NB4 (cell line): Measurements from ENCODE around the gene SPAG4.

ENCODE experiments used
- CTCF ChIP-seq: IDR thresholded peaks from one replicate; pipeline ENCODE4 v1.5.1; 2012; ENCODE audit warnings: low read depth, low read length
- MYC ChIP-seq: IDR thresholded peaks from 2 replicates; pipeline ENCODE4 v1.6.1; 2011; ENCODE audit warnings: low read depth, low read length
- POLR2A ChIP-seq: IDR thresholded peaks from 2 replicates; pipeline ENCODE4 v1.6.1; 2011; ENCODE audit warnings: mild to moderate bottlenecking; ENCODE audit not compliant: insufficient read length; ENCODE audit errors: extremely low read depth

- no peak for TF ChIP-seq POLR2A
- no peak for TF ChIP-seq CTCF
- no peak for TF ChIP-seq MYC
Measured at GRCh38 chr20:35618263-35619131, 2.9 kb downstream of the SPAG4 start.
